NOMO-1 treated with dmso at 0.1 percent for 144 hours (cell line): ENCODE results near the gene C14orf93.

ENCODE experiments used
- DNase-seq: peaks from one replicate; lab custom pipeline; 2025; ENCODE audit not compliant: unreplicated experiment; lab: John Stamatoyannopoulos, UW

Gene C14orf93

GRCh38 chr14:23009939-23010726 is at the start of gene C14orf93:
TSS of gene C14orf93 (minus strand) at chr14:23010143. CDS start at chr14:22999023, 11,120 bp downstream.
- peak; percentile 35 for DNase-seq

GRCh38 chr14:23058654-23059504 is 48.9 kb upstream of the C14orf93 start:
- DNase-seq: no peak

GRCh38 chr14:23057757-23058653 is 48.1 kb upstream of the C14orf93 start:
- DNase-seq: no peak

- no peak for DNase-seq
Observed at GRCh38 chr14:23056956-23057756, 47.2 kb upstream of the C14orf93 start, which contains the start of gene CDH24. TSS of gene CDH24 (minus strand) at chr14:23057520. CDS start at chr14:23055733, 1,787 bp downstream.

- DNase-seq: no peak
Observed at GRCh38 chr14:23056145-23056955, 46.4 kb upstream of the C14orf93 start.

GRCh38 chr14:23055621-23056144 is 45.7 kb upstream of the C14orf93 start:
- no peak for DNase-seq

- no peak for DNase-seq
Observed at GRCh38 chr14:23055147-23055550, 45.2 kb upstream of the C14orf93 start.

GRCh38 chr14:23054000-23054811 is 44.3 kb upstream of the C14orf93 start:
- no peak for DNase-seq

GRCh38 chr14:23053426-23053825 is 43.5 kb upstream of the C14orf93 start:
- DNase-seq: no peak

GRCh38 chr14:23052671-23053070 is 42.7 kb upstream of the C14orf93 start:
- DNase-seq: no peak

GRCh38 chr14:23052182-23052623 is 42.3 kb upstream of the C14orf93 start:
- no peak for DNase-seq

GRCh38 chr14:23051141-23052057 is 41.5 kb upstream of the C14orf93 start:
- no peak for DNase-seq

- DNase-seq: no peak
Observed at GRCh38 chr14:23049011-23049410, 39.1 kb upstream of the C14orf93 start.

- no peak for DNase-seq
Observed at GRCh38 chr14:23047751-23048693, 38.1 kb upstream of the C14orf93 start.

GRCh38 chr14:23047034-23047634 is 37.2 kb upstream of the C14orf93 start:
- DNase-seq: no peak
